GM18520 (cell line): ENCODE measurements around the gene FURIN.
"Not testable (repeated sequence)": the region's sequence is repeated elsewhere in the genome, so short reads cannot be mapped to it uniquely, and the experiment has no call there.

Experiments used
- ATAC-seq: cut with Tn5 transposase; IDR thresholded peaks from one replicate; pipeline ENCODE4 v1.9.1; 2021; ENCODE audit not compliant: unreplicated experiment

The FURIN gene

DNA sequence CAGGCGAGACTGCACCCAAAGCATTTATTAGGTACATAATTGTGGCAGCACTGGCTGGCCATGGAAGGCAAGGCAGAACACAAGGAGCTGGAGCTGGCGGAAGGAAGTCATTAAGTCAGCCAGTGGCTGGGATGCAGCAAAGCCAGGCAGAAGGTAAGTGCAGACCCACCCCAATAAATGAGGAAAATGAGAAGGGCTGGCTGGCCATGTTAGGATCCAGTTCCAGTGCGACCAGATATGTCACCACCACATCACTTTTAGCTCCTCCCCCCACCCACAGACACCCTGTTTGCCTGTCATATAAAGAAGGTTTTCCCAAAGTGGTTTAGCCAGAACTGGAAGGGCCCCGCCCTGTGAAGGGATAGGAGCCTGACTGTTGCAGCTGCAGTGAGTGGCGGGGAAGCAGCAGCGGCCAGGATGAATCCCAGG is at the start of gene FURIN:
FURIN (plus strand) TSS at position 328 of the 429 bp plus-strand sequence. CDS start 7,153 bp downstream, outside the sequence.
- no peak for ATAC-seq

DNA sequence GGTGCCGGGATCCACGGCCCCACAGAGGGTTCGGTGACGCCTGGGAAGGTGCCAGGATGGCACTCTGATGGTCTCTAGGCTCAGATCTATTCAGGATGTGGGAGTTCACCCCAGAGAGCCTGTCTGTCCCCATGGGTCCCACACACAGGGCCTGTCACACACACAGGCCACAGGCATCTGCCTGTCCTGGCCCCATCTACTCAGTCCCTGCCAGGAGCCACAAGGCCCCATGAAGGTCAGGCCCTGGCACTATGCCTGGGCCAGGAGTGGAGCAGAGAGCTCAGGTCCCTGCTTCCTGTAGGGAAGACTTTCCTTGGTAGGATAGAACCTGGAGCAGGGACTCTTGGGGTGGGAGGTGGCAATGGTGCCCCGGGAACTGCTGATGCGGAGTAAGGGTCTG is 49.0 kb upstream of the FURIN start:
- no peak for ATAC-seq

DNA sequence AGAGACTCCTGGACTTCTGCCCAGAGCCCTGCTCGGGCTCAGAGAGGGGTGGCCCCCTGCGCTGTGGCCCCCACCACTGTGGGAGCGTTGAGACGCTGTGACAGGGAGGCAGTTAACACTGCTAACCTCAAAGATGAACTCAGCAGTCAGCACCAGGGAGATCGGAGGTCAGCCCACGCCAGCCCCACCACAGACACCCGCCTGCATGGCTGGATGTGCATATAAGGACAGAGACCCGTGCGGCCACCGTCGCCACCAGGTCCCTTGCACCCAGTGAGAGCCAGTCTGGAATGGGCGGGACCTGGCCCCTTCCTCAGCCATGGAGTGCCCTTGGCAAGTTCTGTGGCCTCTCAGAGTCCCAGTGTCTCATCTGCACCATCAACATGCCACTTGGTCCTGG is 48.5 kb upstream of the FURIN start:
- ATAC-seq: no peak

DNA sequence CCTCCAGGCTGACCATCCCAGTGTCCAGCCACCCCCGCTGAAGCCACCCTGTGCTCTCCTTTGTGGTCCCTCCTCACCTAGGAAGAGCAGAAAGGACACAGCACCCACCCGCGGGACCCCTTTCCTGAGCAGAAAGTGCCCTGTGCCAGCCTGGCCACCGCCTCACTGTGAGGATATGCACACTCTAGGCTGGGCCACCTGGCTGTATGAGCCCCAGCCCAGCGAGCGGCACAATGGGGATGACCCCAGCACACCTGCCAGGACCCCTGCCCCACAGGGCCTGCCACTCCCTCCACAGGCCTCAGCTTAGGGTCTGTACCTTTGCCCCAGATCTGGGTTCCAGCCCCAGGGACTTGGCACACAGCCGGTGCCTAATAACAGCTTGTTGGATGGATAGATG is 47.9 kb upstream of the FURIN start:
- ATAC-seq: no peak

DNA sequence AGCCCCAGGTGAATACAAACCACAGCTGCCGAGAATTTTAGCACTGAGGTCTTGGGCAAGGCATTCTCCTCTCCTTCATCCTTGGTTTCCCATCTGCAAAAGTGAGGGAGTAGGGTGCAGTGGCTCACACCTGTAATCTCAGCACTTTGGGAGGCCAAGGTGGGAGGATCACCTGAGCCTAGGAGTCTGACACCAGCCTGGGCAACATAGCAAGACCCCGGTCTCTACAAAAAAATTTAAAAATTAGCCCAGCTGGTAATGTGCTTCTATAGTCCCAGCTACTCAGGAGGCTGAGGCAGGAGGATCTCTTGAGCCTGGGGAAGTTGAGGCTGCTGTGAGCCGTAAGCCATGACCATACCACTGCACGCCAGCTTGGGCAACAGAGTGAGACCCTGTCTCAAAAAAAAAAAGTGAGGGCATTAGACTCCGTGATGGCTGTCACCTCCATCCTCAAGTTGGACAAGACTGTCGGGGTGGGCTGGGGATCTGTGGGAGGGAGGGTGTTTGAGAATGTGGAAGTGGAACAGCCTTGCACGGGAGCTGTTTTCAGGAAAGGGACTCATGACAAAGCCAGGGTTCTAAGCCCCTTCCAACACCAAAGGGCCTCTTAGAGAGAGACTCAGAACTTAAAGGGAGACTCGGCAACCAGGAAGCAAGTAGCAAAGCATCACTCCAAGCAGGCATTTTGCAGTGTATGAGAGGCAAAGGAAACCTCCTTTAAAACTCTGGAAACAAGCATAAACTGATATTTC is 46.0 kb upstream of the FURIN start:
- ATAC-seq: no peak

DNA sequence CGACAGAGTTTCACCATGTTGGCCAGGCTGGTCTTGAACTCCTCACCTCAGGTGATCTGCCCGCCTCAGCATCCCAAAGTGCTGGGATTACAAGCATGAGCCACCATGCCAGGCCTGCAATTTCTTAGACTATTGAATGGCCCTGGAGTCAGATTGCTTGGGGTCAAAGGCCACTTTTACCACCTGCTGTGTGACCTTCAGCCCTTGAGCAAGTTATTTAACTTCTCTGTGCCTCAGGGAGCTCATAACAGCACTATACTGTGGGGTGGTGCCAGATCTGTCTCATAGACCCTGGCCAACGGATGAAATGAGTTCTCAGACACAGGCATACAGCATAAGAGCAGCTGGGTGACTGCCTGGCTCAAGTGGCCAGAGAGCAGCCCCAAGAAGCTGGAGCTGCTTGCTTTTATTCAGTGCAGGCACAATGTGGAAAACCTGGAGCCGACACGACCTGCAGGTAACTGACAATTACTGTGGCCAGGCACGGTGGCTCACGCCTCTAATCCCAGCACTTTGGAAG is 44.9 kb upstream of the FURIN start:
- ATAC-seq: no peak

DNA sequence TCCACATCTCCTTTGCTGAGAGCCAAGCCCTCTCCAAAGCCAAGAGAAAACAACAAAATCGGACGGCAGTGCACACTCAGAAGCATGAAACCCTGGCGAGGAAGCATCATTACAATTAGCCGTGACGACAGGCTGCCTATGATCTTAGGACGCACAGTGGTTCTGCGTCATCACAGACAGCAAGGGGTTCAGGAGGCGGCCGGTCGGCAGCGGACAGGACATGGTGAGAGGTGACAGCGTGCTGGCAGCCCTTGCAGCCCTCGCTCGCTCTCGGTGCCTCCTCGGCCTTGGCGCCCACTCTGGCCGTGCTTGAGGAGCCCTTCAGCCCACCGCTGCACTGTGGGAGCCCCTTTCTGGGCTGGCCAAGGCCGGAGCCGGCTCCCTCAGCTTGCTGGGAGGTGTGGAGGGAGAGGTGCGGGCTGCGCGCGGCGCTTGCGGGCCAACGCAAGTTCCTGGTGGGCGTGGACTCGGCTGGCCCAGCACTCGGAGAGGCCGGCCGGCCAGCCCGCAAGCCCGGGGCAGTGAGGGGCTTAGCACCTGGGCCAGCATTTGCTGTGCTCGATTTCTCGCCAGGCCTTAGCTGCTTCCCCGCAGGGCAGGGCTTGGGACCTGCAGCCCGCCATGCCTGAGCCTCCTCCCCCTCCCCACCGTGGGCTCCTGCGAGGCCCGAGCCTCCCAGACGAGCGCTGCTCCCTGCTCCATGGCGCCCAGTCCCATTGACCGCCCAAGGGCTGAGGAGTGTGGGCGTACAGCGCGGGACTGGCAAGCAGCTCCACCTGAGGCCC is 43.1 kb upstream of the FURIN start:
- not testable (repeated sequence) for ATAC-seq

DNA sequence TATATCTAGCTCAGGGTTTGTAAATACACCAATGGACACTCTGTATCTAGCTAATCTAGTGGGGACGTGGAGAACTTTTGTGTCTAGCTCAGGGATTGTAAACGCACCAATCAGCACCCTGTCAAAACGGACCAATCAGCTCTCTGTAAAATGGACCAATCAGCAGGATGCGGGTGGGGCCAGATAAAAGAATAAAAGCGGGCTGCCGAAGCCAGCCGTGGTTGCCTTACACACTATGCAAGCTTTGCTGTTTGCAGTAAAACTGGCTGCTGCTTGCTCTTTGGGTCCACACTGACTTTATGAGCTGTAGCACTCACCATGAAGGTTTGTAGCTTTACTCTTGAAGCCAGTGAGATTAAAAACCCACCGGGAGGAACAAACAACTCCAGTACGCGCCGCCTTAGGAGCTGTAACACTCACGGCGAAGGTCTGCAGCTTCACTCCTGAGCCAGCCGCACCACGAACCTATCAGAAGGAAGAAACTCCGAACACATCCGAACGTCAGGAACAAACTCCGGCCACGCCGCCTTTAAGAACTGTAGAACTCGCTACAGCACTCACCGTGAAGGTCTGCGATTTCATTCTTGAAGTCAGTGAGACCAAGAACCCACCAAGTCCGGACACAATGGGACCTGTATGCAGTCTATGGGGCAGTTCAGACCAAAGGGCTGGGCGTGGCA is 42.0 kb upstream of the FURIN start:
- not testable (repeated sequence) for ATAC-seq

DNA sequence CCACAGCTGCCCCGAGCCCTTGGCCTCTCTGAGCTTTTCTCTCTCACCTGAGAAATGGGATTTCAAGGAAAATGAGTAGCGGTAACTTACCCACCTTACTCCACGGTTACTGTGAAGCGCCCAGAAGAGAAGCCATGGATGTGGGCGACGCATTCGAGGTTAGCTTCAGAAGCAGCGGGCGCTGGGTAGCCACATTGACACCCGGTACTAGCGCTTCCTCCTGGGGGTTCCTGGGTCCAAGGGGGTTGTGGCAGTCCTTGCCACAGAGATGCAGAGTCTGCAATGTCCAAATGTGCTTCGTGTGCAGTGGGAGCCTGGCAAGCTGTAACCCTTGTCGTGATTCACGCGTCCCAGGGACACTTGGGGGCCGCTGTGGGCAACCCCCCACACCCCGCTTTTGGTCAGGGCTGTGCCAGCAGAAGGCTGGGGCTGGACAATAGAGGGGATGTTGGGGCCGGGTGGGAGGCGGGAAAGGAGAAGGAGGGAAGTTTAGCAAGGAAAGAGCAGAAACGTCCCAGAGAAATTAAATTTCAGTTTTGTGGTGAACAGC is 41.4 kb upstream of the FURIN start:
- ATAC-seq: no peak

DNA sequence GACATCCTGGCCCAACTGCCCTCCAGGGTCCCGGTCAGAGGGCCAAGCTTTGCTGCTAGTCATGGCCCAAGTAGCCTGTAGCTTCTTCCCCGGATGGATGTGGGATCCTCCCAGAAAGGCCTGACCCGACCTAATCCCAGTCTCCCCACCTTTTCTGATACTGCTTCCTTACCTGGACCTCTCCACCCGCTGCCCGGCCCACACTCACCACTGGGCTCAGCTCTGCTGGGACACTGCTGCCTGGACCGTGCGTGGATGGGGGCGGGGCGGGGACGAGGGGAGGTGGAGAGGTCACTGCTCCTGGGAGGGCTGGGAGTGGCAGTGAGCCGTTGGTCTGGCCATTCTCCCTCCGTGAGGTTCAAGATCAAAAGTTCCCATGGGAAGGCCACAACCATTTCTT is 40.3 kb upstream of the FURIN start:
- ATAC-seq: no peak

DNA sequence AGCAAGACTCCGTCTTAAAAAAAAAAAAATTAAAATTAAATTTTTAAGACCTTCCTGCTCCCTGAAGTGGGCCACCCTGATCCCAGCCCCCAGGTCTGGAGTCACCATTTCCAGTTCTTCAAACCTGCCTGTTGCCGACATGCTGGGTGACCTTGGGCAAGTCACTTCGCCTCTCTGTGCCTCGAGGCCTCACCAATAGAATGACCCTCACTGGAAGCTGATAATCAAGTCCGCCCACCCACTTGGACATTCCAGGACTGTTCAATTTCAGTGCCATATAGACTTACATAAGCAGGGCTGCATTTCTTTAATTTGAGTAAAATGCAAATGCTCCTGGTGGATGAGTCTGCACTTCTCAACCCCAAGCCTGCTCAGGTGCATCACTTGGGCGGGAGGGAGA is 39.3 kb upstream of the FURIN start:
- no peak for ATAC-seq

DNA sequence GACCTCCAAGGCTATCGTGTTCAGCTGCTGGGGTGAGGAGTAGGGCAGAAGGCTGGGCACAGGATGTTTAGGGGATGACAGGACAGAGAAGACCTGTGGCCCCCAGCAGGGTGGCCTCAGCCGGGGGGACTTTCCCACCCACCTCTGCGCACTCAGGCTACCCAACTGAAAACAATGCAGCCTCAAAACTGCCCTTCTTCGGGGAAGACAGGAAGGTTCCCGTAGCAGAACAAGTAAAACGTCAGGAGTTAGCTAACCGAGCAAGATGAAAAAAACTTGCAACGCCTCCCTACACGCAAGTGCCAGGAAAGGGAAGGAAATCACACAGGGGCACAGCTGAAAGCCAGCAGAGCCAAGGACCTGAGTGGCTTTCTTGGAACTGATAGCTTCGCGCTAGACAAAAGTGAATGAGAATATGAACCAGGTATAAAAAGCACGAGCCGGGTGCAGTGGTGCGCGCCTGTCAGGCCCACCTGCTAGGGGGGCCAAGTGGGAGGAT is 38.4 kb upstream of the FURIN start:
- ATAC-seq: no peak

DNA sequence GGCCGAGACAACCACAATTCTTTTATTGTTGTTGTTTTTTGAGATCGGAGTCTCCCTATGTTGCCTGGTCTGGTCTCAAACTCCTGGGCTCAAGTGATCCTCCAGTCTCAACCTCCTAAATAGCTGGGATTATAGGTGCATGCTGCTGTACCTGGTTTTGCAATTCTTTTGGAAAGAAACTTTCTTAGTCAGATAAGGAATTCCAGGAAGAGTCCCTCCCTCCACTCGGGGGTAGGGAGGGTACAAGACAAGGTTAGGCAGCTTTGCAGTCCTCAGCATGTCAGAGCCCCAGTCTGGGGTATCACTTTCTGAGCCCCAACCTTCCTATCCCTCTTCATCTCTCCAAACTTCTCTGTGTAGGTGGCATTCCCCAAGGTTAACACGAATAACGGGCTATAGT is 33.8 kb upstream of the FURIN start:
- ATAC-seq: no peak

DNA sequence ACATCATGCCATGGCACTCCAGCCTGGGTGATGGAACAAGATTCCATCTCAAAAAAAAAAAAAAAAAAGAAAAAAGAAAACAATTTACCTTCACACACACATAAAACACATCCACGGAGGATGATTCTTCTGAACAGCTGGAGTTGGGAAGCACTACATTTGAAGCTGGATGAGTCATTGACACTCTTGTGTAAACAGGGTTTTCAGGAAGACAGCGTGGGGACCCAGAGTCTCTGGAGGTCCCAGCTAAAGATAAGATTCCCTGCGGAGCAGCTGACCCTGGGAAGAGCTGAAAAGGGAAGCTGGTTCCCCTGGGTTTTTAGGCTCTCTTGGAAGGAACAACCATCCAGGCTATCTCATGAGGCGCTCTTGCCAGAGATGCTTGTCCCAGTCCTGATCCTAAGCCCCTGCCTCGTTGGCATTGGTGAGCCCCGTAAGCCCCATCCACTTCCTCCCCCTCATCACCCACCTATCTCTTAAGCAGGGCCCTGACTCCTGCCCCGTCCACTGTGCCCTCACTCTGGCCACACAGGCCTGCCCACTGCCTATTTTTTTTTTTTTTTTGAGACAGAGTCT is 32.0 kb upstream of the FURIN start:
- no peak for ATAC-seq

DNA sequence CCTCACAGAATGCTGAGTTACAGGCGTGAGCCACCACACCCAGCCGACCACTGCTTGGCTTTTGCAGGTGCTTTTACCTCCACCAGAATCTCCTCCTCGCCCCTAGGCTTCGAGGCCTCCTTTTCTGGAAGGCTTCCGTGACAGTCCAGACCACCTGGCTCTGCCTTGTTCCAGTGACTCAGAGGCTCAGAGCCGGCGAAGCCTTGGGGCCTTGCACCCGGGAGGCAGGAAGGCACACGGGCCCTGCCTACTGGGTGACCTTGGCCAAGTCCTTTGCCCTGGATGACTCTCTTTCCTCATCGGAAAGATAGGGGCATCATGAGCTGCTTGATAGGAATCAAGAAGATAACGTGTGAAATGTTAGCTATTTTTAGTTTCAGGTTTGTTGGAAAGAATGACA is 31.3 kb upstream of the FURIN start:
- ATAC-seq: no peak

DNA sequence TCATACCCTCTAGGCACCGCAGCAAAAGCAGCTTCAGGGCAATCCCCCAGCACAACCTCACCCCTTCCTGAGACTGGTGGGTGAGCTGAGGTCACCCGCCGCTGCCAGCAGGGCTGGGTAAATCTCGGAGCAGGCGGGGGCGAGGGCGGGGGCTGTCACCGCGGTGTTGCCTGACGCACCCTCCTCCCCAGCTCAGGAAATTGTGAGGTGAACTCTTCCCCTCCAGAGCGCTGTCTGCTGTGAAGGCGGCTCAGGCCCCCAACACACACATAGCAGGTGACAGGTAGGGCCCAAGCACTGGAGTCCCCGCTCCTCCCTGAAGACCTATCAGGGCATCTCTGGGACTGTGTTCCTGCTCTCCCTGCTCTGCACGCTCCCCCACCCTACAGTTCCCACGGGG is 30.2 kb upstream of the FURIN start:
- no peak for ATAC-seq

DNA sequence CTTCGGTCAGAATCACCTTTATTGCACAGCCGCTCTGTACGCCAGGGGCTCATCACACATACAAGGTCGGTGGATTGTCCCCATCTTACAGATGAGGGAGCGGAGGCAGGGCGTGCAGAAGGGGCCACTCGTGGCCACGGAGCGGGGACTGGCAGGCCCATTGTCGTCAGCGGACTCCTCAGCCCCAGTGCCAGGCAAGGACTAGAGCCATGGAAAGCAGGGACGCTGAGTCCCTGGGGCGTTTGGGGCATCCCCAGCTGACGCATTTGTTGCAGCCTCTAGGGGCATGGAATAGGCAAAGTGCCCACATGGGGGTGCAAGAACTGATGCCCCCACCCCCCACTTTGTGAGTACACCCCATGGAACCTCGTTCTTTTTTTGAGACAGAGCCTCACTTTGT is 29.8 kb upstream of the FURIN start:
- no peak for ATAC-seq

DNA sequence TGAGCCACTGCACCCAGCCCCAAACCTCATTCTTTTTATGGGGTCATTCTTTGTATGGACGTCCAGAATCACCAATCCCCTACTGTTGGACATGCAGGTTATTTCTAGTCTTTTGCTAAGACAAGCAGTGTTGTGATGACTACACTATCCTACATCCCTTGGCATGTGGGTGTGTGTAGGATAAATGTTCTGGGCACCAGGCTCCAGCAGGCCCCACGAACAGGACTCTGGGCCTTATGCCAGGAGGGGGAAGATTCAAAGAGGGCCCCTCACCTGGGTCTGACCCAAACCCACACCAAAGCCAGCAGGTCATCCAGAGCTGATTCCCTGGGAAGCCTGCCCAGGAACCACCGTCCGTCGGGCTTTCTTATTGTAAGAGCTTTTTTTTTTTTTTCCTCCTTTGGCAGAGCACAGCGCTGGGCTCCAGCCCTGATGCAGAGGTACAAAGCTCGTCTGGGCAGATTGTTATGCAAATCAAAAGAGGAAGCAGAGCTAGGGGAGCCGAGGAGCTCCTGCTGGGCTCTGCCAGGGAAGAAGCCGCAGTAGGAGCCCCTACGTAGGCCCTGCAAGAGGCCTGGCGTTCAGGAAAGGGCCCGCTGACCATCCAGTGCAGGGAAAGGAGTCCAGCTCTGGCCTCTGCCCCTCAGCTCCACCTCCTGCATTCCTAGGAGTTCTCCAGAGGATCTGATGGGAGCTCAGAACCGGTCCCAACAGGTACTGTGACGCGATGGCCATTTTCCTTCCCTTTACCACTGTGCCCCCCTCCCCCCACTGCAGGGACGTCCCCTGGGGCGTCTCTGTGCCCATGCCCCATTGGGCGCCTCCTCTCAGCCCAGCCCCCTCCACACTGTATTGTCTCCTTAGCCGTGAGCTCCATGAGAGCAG is 29.0 kb upstream of the FURIN start:
- ATAC-seq: no peak

DNA sequence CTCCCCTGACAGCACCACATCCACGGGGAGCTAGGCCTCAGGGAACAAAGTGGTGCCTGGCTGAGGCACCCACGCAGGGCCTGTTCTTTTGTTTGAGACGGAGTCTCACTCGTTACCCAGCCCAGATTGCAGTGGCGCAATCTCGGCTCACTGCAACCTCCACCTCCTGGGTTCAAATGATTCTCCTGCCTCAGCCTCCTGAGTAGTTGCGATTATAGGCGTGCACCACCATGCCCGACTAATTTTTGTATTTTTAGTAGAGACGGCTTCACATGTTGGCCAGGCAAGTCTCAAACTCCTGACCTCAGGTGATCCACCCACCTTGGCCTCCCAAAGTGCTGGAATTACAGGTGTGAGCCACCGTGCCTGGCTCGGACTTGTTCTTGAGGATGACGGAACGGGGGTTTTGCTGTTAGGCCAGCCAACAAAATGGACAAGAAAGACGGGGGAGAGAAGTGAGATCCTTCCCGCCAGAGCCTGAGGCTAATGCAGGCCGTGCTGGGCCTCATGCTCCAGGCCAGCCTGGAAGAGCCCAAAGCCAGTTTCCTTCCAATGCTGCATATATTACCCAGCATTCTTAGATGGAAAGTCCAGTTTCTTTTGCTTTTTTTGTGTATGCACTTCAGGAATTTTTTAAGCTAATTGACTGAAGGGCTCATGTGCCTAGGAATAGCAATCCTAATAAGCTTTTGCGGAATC is 28.1 kb upstream of the FURIN start:
- ATAC-seq: no peak
